Cardiac fibroblast (primary cell): Measurements from ENCODE around the gene ZFYVE19.

Experiments used
- DNase-seq, 2 donors: peaks; one replicate each; pipeline versions ENCODE4 v3.0.0 to v3.0.0-alpha.2; 2010; ENCODE audit warnings: low read depth in 2 of 2
- H3K4me3 ChIP-seq, 2 donors: replicated peaks in 1 of 2; 1 replicate in 1 of 2; 2 replicates in 1 of 2; pipeline ENCODE4 v1.5.1; 2011; ENCODE audit warnings: low read depth in 2 of 2, low read length in 2 of 2, mild to moderate bottlenecking in 2 of 2, moderate library complexity in 1 of 2
- CTCF ChIP-seq: IDR thresholded peaks from one replicate; pipeline ENCODE4 v1.5.1; 2011; ENCODE audit warnings: low read depth, mild to moderate bottlenecking, low read length, inconsistent platforms

ZFYVE19 gene

GRCh38 chr15:40770147-40770721, 36.7 kb upstream of the ZFYVE19 start:
- TF ChIP-seq CTCF = no peak
- no peak for DNase-seq
- no peak overlapping the region for H3K4me3 ChIP-seq

GRCh38 chr15:40771242-40771641, 35.6 kb upstream of the ZFYVE19 start:
- no peak overlapping the region for H3K4me3 ChIP-seq
- DNase-seq = no peak
- TF ChIP-seq CTCF = no peak

GRCh38 chr15:40772014-40772413, 34.9 kb upstream of the ZFYVE19 start:
- DNase-seq = no peak
- no peak overlapping the region for H3K4me3 ChIP-seq
- no peak for TF ChIP-seq CTCF

GRCh38 chr15:40773496-40773895, 33.4 kb upstream of the ZFYVE19 start:
- no peak overlapping the region for H3K4me3 ChIP-seq
- no peak for TF ChIP-seq CTCF
- no peak for DNase-seq

- H3K4me3 ChIP-seq = no peak overlapping the region
- DNase-seq = no peak
- no peak for TF ChIP-seq CTCF
These were observed 33.0 kb upstream of the ZFYVE19 start for GRCh38 chr15:40773902-40774301.

GRCh38 chr15:40775007-40775406, 31.9 kb upstream of the ZFYVE19 start:
- no peak for DNase-seq
- no peak overlapping the region for H3K4me3 ChIP-seq
- no peak for TF ChIP-seq CTCF
